Fibroblast of lung (primary cell): ENCODE results near the gene UBE2N. TPM values are rescaled to one million over a fixed set of nuclear protein-coding genes. Genes with fewer than 3 reads are reported as not detected.

Experiments
- DNase-seq, 2 donors: peaks; one replicate each; pipeline versions ENCODE4 v3.0.0 to v3.0.0-alpha.2; 2010; ENCODE audit warnings: low read depth in 2 of 2
- H2AFZ ChIP-seq: 2 replicates; pipeline ENCODE4 v1.5.1; 2012; ENCODE audit warnings: low read length, control low read depth, inconsistent platforms
- H3K27ac ChIP-seq: 2 replicates; pipeline ENCODE4 v1.5.1; 2011; ENCODE audit warnings: low read length, control low read depth; ENCODE audit not compliant: insufficient read depth
- H3K27me3 ChIP-seq: 2 replicates; pipeline ENCODE4 v1.5.1; 2011; ENCODE audit warnings: mild to moderate bottlenecking, low read length; ENCODE audit not compliant: control insufficient read depth, insufficient read depth
- H3K36me3 ChIP-seq: 2 replicates; pipeline ENCODE4 v1.5.1; 2011; ENCODE audit warnings: low read length; ENCODE audit not compliant: control insufficient read depth, insufficient read depth
- H3K4me1 ChIP-seq: 2 replicates; pipeline ENCODE4 v1.5.1; 2011; ENCODE audit warnings: low read length; ENCODE audit not compliant: control insufficient read depth, insufficient read depth; ENCODE audit errors: extremely low read depth
- H3K4me2 ChIP-seq: 2 replicates; pipeline ENCODE4 v1.5.1; 2011; ENCODE audit warnings: low read length, control low read depth; ENCODE audit not compliant: insufficient read depth; ENCODE audit errors: extremely low read depth
- H3K4me3 ChIP-seq, 4 experiments: fragments of 200-600 bp in 1 of 4; sonication (generic) in 1 of 4; replicated peaks in 1 of 4; 2 replicates each; pipeline ENCODE4 v1.5.1; 2011 to 2016; ENCODE audit warnings: low read length in 4 of 4, low read depth in 3 of 4, mild to moderate bottlenecking in 3 of 4, control low read depth in 2 of 4, inconsistent platforms in 1 of 4, mixed read lengths in 1 of 4; ENCODE audit not compliant: insufficient read depth in 1 of 4; ENCODE audit errors: control extremely low read depth in 1 of 4
- H3K79me2 ChIP-seq: 2 replicates; pipeline ENCODE4 v1.5.1; 2012; ENCODE audit warnings: mild to moderate bottlenecking, low read length, inconsistent platforms; ENCODE audit not compliant: control insufficient read depth, insufficient read depth
- H3K9ac ChIP-seq: 2 replicates; pipeline ENCODE4 v1.5.1; 2011; ENCODE audit warnings: mild to moderate bottlenecking, low read length, control low read depth; ENCODE audit not compliant: insufficient read depth
- H3K9me3 ChIP-seq: 2 replicates; pipeline ENCODE4 v1.5.1; 2012; ENCODE audit warnings: low read depth, low read length; ENCODE audit not compliant: control insufficient read depth, insufficient read depth
- H4K20me1 ChIP-seq: 2 replicates; pipeline ENCODE4 v1.5.1; 2011; ENCODE audit warnings: low read length; ENCODE audit not compliant: control insufficient read depth, insufficient read depth; ENCODE audit errors: extremely low read depth
- CTCF ChIP-seq, 2 donors: IDR thresholded peaks in 1 of 2; conservative IDR thresholded peaks in 1 of 2; 1 replicate in 1 of 2; 2 replicates in 1 of 2; pipeline ENCODE4 v1.5.1; 2011 to 2012; ENCODE audit warnings: low read length in 2 of 2, control low read depth in 1 of 2, inconsistent platforms in 1 of 2, low read depth in 1 of 2, mild to moderate bottlenecking in 1 of 2
- EZH2 ChIP-seq: IDR thresholded peaks from 2 replicates; pipeline ENCODE4 v1.5.1; 2012; ENCODE audit warnings: low read length, control low read depth, mild to moderate bottlenecking; ENCODE audit errors: missing control alignments
- polyA plus RNA-seq, 2 donors: library from polyadenylated mRNA; depleted of rRNA in 1 of 2; stranded (reverse) in 1 of 2; unstranded in 1 of 2; fragments of >200 nt; gene quantifications; 2 replicates each; pipeline ENCODE4 v1.2.1, GENCODE V29; 2011 to 2012; ENCODE audit warnings: missing spikeins in 1 of 2
- total RNA-seq: library from RNA; depleted of rRNA; stranded (reverse); fragments of >200 nt; gene quantifications from 2 replicates; pipeline ENCODE4 v1.2.1, GENCODE V29; 2014

The UBE2N gene
- total and polyA plus RNA-seq, 2 donors (not counting 1 experiment from before 2014, with no cell fraction given), result 115 to 149 TPM

GRCh38 chr12:93393425-93393824, 48.3 kb downstream of the UBE2N start:
- H3K9ac ChIP-seq, result no peak overlapping the region
- no peaks in the 10 kb centered on the region for H3K36me3 ChIP-seq
- no peaks in the 10 kb centered on the region for H3K27me3 ChIP-seq
- no peak overlapping the region for H2AFZ ChIP-seq
- TF ChIP-seq EZH2, result no peak
- no peak for TF ChIP-seq CTCF (conservative IDR thresholded peaks at IDR 0.05 in 1 of 2, IDR thresholded peaks at IDR 0.05 in 1 of 2; ENCODE audit: low read depth in 1 of 2, low read length in 2 of 2)
- no peak for DNase-seq
- H4K20me1 ChIP-seq, result peaks cover 2% of the 10 kb centered on the region
- H3K27ac ChIP-seq, result no peak overlapping the region
- H3K79me2 ChIP-seq, result peaks cover 46% of the 10 kb centered on the region
- no peaks in the 10 kb centered on the region for H3K4me1 ChIP-seq
- H3K4me2 ChIP-seq, result no peak overlapping the region
- no peak overlapping the region for H3K4me3 ChIP-seq
- H3K9me3 ChIP-seq, result no peaks in the 10 kb centered on the region

GRCh38 chr12:93390549-93391297, 51.0 kb downstream of the UBE2N start:
- Histone ChIP-seq H3K4me2 (no peak overlapping the region), H3K27me3 (no peaks in the 10 kb centered on the region), H3K27ac (no peak overlapping the region), H3K9me3 (no peaks in the 10 kb centered on the region), H2AFZ (no peak overlapping the region), H4K20me1 (peaks cover 2% of the 10 kb centered on the region), H3K4me3 (no peak overlapping the region), H3K9ac (no peak overlapping the region), H3K4me1 (no peaks in the 10 kb centered on the region), H3K36me3 (no peaks in the 10 kb centered on the region), H3K79me2 (peaks cover 71% of the 10 kb centered on the region)
- TF ChIP-seq CTCF (conservative IDR thresholded peaks at IDR 0.05 in 1 of 2, IDR thresholded peaks at IDR 0.05 in 1 of 2; ENCODE audit: low read depth in 1 of 2, low read length in 2 of 2) (no peak), EZH2 (no peak)
- no peak for DNase-seq

- no peaks in the 10 kb centered on the region for H3K27me3 ChIP-seq
- H3K9me3 ChIP-seq, result no peaks in the 10 kb centered on the region
- H3K4me3 ChIP-seq, result no peak overlapping the region
- no peak for TF ChIP-seq CTCF (conservative IDR thresholded peaks at IDR 0.05 in 1 of 2, IDR thresholded peaks at IDR 0.05 in 1 of 2; ENCODE audit: low read depth in 1 of 2, low read length in 2 of 2)
- no peak for TF ChIP-seq EZH2
- no peak overlapping the region for H3K27ac ChIP-seq
- H3K79me2 ChIP-seq, result peaks cover 77% of the 10 kb centered on the region
- DNase-seq, result no peak
- no peaks in the 10 kb centered on the region for H3K4me1 ChIP-seq
- H2AFZ ChIP-seq, result no peak overlapping the region
- no peak overlapping the region for H3K4me2 ChIP-seq
- peaks cover 2% of the 10 kb centered on the region for H4K20me1 ChIP-seq
- H3K36me3 ChIP-seq, result no peaks in the 10 kb centered on the region
- H3K9ac ChIP-seq, result no peak overlapping the region
These were observed 51.7 kb downstream of the UBE2N start for GRCh38 chr12:93390031-93390430.
